Measurements from ENCODE around the gene PISD.
A peak's percentile ranks its signal among the peaks of the same experiment; 100 is the strongest.

The PISD gene

DNA sequence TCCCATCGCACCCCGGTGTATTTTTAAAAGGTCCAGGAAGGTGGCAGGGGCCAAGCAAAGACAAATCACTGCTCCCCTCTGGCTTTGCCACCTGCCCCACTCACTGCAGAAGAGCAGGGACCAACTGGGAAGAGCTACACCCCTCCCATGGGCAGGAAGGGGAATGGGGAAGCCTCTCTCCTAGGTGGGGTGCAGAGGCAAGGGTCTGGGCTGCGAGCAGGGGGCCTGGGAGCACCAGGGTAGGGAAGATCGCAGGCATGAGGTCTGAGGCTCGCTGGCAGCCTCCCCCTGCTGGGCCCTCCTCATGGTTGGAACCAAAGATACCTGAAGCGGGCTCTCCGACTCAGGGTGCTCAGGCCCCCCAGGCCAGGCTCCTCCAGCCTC is 36.8 kb downstream of the PISD start:
- DNase-seq = no peak

DNA sequence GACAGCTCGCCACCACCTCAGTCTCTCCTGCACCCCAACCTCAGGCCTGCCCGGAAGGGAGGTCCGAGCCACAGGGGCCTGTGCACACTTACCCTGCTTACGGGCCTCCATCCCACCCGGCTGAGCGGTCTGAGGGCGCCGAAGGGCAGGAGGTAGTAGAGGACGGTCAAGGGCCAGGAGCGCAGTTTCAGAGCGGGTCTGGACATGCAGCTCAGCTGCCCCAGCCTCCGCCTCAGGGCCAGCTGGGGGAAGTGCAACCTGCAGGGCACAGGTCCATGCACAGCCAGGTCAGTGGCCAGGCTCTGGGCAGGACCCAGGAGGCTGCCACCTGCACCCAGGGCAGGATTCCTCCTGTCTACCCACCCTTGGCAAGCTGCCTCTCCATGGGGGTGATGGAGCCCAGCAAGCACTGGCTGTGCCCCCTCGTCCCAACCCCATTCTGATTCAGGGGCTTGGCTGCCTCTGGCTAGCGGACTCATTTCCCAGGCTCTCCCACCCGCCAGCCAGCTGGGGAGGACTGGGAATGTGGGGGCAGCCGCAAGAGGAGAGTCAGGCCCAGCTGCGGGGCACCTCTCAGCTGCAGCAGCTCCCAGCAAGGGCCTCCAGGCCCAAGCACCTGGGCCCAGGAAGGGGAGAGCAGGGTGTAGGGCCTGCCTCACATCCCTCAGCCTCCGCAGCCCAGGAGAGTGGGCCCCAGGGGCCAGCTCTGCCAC is 38.3 kb downstream of the PISD start:
- DNase-seq = no peak

DNA sequence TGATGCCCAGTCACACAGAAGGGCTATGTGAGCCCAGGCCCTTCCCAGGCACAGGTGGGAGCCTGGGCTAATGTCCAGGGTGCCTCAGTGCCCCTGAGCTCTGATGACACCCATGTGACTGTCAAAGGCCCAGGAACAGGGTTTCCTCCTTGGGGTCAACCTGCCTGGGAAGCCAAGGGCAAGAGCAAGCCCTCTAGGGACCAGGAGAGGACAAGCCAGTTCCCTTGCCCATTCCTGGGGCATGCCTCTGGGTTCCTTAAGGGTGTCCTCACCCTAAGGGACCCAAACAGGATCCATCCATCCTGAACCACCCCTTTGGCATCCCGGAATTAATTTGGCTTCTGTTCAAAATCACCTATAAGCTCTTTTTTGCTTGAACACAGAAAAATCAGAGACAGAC is 39.0 kb downstream of the PISD start:
- DNase-seq = no peak

DNA sequence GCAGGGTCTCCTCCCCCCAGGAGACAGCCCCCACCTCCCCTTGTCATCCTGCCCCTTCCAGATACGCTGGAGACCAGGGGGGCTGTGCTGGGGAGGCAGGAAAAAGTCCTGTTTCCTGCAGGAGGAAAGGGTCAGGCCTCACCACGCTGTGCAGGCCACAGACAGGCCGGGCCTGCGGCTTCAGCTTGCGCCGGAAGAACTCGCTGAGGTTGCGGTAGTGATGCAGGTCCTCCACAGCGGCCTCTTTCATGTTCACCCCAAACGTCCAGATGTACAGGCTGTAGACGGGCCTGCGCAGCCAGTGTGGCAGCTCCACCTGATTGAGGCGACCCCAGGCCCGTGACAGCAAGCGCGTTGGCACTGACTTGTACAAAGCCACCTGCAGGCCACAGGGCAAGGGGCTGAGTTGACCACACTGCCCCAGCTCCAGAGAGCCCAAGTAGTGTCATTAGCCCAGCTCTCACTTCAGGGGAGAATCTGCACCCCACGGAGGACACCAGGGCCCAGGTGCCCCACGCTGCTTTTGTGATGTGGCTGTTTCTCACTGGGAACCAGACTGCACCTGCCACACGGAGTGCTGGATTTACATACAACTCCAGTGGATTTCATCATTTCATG is 40.4 kb downstream of the PISD start:
- no peak for DNase-seq

DNA sequence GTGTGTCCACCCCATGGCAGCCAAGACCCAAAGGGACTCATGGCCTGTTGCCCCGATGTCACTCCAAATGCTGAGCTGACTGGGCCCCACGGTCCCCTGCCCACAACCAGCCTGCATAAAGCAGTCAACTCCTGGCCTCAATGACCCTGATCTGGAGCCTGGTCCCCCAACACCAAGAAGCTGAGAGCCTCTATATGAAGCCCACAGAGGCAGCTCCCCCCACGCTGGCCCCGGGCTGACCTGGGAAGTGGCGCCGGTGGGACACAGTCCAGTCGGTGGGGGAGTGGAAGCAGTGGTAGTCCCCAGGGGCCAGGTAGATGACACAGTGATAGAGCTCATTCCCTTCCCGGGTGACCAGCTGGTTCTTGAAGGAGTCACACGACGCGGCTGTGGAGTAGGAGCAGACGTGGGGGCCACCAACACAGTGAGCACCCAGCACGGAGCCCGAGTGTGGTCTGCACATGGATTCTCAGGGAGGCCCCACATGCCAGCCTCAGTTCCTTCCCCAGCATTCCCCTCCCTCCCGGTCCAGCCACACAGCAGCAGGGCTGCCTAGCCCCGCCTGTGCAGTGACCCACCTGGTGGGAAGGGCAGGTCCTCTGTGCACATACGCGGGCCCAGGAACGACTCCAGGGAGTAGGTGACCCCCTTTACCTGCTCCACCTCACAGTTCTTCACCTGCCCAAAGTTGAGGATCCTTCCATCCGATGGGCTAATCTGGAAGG is 41.1 kb downstream of the PISD start:
- no peak for DNase-seq

DNA sequence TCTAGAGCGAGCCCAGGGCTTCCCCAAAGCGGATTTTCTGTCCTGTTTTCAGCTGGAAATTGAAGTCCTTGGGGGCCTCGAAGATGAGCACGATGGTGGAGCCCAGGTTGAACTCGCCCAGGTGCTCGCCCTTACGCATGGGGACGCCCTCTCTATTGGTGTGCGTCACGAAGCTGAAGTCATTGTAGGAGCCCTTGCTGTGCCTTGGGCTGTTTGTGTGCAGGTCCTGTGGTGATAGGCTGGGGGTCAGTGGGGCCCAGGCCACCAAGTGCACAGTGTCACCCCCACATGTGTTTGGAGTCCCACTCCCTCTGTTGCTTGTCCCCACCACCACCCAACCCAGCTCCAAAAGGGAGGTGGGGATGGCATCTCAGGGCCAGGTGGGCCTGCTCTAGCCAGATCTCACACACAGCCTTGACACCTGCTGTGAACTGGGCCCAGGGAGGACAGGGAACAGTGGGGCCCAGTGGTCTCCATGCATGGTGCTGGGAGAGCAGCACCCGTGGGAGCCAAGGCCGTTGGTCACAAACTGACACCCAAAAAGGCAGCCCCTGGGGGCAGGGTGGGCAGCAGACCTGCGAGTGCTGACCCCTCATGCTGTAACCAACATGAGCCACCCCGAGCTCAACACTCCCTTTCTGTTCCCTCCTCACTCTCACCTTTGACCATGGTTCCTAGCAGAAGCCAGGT is 42.3 kb downstream of the PISD start:
- DNase-seq = no peak

DNA sequence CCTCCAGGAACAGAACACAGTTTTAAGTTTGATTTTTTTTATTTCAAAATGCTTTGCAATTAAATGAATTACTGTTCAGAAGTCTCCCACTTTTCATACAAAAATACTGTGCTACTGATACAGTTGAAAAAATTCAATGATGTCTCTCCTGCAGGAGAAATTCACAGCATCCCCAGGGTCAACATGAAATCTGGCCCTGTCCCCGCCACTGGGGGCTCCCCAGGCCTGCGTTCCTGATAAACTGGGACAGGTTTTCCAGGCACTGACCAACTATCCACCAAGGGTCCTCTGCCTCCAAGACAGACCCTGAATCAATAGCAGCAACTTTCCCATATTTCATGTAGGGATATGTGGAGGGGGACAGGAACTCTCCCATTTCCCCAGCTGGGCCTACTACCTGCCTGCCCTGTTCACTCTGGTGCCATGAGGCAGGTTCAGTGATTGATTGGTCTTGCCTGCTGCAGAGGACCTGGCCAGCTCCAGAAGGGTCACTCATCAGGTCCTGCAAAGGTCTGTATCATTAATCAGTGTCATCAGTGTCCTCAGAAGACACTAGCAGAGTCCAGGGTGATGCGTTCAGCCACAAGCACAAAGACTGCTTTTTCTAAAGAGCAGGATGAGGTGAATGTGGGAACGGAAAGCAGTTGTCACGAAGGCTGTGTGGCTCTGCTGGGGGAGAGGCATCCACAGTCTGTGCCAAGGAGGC is 43.4 kb downstream of the PISD start:
- no peak for DNase-seq

DNA sequence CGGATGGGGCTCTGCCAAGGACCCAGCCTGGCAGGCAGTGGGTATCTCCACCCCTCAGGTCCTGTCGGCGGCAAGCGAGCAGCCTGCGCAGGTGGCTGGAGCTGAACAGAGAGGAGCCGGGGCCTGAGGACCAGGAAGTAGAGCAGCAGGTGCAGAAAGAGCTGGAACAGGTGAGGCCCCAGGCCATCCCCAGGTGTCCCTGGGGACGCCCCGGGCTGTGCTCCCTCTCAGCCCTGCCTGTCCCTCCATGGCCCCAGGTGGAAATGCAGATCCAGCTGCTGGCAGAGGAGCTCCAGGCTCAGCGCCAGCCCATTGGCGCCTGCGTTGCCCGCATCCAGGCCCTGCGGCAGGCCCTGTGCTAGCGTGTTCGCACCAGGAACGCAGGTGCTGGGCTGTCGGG is 44.0 kb downstream of the PISD start:
- DNase-seq = peak; percentile 80

DNA sequence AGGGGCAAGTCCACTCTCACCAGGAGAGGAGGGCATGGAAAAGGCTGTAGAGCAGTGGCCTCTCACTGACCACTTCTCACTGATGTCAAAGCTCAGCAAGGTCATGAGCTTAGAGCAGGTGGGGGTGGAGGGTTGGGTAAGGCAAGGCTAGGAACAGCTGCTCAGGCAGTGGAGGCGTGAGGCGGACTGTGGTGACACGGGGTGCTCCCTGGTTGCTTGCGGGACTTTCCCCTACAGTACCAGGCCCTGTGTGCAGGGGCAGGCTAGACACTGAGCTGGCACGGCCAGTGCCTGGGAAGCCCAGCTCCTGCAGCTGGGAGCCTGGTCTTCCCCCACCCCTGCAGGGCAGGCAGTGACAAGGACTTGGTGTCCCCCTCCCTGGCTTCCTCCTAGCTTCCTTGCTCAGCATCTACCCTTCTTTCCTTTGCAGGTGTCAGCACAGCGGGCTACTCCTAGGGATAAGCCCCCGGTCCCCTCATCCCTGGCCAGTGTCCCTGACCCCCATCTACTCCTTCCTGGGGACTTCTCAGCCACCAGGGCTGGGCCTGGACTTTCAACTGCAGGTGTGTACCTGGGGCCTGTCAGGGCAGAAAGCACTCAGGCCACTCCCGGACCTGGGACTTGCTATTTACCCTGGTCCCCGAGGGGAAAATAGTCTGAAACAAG is 45.6 kb downstream of the PISD start:
- no peak for DNase-seq

DNA sequence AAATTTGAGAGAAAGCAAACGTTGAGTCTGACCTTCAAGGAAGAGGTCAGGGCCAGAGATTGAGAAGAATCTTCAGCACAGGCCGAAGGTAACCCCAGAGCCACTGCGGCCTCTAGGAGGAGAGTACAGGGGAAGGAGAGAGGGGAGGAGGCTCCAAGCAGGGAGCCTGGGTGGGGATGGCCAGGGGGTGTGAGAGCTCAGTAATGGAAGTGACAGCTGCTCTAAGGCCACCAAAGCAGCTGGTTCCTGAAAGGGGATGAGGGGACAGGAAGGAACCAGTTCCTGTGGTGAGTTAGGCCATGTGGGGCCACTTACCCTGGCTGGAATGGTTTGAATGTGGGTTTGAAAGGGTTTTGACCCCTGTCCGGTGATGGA is 46.1 kb downstream of the PISD start:
- DNase-seq = no peak

DNA sequence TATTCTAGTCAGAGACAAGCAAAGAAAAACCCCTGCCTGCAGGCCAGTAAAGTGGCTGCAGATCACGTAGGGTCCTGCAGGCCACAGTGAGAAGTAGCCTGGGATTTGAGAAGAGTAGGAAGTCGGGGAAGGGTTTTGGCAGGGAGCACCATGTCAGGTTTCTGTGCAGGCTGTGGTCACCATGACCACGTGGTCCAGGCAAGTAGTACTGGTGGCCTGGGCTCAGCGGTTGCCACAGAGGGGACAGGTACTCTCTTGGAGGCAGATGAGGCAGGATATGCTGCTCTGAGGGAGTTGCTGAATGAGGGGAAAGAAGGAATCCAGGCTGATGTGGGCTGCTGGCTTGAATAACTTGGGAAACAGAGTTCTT is 46.5 kb downstream of the PISD start:
- no peak for DNase-seq

DNA sequence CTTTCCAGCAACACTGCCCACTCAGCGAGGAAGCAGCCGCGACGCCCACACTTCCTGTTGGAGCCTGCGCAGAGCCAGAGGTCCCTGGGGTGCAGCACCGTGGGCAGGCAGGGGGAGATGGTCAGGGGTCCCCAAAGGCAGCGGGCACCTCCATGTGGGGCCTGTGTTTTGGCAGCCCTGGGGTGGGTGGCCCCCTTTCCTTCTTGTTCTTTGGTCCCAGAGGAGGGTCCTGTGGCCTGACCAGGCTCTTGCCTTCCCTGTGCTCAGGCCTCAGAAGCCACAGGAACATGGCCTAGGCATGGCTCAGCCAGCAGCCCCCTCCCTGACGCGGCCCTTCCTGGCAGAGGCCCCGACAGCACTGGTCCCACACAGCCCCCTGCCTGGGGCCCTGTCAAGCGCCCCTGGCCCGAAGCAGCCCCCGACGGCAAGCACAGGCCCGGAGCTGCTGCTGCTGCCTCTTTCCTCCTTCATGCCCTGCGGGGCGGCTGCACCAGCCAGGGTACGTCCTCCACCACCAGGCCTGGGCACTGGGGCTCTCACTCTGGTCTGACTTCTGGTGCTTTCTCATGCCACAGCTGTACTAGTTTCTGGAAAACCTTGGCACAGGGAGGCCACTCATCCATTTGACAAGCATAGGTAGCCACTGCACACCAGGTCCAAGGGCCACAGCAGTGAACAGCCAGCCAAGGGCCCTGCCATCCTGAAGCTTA is 47.1 kb downstream of the PISD start:
- no peak for DNase-seq

DNA sequence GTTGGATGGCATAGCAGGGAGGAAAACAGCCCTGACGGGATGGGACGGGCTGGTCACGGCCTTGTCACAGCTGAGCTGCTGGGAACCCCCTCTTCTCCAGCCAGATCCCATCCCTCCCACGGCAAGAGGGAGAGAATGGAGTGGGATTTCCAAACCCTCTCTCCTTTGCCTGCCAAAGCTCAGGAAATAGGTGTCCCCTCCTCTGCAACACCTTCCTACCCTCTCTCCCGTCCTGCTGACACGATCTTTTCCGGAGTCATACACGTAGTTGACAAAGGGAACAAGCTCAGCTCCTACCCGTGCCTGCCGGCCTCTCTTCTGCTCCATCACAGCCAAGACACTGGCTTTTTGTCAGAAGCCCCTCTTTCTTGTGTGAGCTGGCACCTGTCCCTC is 48.1 kb downstream of the PISD start:
- DNase-seq = no peak

DNA sequence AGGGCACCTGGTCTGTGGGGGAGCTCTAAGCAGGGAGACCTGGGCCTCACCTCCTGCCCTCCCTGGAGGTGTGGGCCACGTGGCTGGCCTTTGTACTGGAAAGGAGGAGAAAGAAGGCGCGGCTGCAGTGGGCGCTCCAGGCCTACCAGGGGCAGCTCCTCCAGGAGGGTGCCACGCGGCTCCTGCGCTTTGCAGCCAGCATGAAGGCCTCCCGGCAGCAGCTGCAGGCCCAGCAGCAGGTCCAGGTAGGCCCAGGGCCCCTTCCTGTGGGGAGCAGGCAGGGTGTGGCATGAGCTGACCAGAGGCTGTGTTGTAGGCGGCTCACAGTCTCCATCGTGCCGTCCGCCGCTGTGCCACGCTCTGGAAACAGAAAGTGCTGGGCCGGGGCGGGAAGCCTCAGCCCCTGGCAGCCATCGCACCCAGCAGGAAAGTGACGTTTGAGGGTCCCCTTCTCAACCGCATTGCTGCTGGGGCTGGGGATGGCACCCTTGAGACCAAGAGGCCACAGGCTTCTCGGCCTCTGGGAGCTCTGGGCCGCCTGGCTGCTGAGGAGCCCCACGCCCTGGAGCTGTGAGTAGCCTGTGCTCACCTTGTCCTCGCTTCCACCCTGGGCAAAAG is 48.6 kb downstream of the PISD start:
- DNase-seq = no peak

DNA sequence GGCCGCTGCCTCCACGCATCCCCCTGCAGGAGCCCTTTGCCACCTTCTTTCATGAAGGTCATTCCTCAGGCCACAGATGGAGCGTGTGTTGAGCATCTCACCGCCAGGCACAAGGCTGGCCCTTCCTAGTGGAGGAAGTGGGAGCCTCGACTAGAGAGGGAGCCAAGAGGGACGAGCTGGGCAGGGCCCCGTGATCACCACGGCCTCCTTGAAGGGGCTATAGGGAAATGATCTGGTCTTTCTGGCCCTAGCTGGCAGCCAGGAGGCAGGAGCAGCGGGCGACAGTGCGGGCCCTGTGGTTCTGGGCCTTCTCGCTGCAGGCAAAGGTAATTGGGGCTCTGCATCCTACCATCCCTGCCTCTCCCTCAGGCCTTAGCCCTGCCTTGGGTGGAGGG is 49.1 kb downstream of the PISD start:
- no peak for DNase-seq

DNA sequence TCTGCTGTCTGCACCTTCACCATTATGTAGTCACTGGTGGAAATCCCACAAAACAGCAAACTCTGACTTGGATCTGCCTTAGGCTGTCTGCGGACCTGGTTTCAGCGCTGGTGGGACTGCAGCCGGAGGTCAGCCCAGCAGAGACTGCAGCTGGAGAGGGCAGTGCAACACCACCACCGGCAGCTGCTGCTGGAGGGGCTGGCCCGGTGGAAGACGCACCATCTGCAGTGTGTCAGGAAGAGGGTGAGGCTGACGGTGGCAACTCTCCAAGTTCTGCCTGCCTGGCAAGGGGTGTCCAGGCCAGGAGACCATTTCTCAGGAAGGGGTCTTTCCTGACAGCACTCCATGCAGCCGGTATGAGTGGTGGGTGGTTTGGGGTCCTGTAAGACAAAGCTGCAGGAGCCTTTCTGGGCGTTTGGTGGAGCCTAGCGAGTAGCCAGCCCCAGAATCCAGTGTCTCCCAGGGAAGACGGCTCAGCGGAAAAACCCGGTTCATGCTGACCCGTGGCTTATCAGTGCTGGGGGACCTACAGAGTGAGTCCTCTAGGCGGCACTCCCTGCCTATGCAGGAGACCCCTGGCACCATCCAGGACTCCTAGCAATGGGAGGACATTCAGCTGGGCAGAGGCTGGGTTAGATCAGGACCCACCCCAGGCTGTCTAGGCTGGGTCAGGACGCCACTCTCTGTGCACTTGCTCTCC is 50.8 kb downstream of the PISD start:
- no peak for DNase-seq

DNA sequence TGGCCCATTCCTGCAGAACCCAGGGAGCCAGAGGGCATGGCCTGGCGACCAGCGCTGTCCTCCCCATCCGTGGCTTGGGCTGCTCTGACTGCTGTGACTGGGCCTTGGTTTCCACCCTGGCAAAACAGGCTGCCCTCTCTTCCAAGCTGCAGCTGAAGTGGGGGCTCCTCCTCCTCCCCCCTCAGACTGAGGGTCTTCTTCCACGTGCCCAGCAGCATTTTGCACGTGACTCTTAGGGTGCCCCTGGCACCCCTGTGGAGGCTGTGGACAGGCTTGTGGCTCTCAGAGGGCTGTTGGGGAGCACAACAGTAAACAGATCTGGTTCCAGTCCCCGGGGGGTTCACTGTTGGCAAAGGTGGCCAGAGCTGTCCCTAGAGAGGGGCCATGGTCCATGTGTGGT is 51.4 kb downstream of the PISD start:
- DNase-seq = no peak

DNA sequence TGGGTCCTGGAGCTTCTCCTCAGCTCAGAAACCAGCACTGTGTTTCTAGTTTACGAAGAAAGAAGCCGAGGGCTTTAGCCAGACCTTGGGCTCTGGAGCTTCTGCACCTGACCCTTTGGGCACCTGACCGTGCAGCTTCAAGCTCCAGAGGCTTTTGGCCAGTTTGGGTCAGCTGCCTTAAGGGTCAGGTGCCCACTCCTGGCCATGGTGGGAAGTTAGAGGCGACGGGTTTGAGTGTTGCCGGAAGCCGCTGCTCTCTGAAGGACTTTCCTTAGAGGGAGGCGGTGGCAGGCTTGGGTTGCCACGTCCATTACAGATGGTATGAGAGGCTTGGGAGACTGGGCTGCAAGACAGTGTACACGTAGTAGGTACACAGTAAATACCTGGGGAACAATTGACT is 52.3 kb downstream of the PISD start:
- DNase-seq = no peak

DNA sequence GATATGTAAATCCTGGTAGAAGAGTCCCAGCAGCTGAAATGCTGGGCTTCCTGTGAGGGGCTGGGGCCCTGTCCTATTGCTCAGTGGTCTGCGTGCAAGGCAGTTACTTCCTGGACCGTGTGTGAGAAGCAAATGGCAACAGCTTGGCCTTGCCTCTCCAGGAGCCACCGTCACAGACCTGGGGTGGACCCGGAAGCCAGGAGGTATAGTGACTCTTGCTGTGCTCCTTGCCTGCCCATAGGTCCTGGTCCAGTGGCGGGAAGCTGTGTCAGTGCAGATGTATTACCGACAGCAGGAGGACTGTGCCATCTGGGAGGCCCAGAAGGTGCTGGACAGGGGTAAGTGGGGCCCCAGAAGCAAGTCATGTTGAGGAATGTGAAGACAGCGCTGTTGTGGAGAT is 54.3 kb downstream of the PISD start:
- DNase-seq = no peak

DNA sequence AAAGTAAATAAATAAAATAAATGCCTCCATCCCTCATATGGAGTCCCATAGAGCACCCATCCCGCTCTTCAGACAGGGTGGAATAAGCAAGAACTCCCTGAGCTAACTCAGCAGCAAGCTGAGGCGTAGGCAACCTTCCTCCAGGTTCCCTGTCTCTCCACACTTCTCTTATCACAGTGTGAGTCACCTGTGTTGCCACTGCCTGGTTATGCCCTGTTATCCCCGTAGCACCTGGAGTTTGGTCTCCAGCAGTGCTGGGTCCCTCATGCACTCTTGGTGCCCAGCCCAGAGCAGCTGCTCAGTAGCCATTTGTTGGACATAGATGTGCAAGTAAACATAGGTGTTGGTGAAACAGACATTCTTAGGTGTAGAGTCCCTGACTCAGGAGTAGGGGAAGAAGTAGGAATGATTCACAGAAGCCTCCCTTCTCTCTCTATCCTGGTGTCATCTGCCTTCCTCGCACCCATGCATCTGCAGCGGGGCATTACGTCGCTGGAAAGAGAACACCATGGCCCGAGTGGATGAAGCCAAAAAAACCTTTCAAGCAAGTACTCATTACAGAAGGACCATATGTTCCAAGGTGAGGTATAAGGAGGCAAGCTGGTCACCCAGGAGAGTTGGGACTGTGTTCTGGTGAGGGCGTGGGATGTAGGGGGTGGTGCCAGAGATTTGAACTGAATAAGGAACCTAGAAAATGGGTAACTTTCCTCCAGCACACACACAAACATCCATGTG is 56.0 kb downstream of the PISD start:
- no peak for DNase-seq
